ENCODE data around the gene SYNE1. TPM values are rescaled to one million over a fixed set of nuclear protein-coding genes. Genes with fewer than 3 reads are reported as not detected.

Gene SYNE1
- total RNA-seq, 1 experiment from 2014 or later: 3.0 TPM

- Histone ChIP-seq H2AFZ (ENCODE audit: low read length) (no peak overlapping the region), H3K14ac (ENCODE audit: insufficient read depth, low read length) (no peak overlapping the region), H2AK5ac (ENCODE audit: insufficient read length, low read length) (no peak overlapping the region), H2BK15ac (ENCODE audit: low read depth, low read length) (no peak overlapping the region), H3K79me2 (ENCODE audit: insufficient read depth, low read length) (no peaks in the 10 kb centered on the region), H3K56ac (ENCODE audit: insufficient read length, low read depth, low read length) (no peak overlapping the region), H4K5ac (ENCODE audit: insufficient read length, low read depth, low read length) (no peak overlapping the region), H4K20me1 (ENCODE audit: control insufficient read depth, insufficient read depth, insufficient read length) (no peaks in the 10 kb centered on the region), H3K79me1 (ENCODE audit: insufficient read depth, low read depth, low read length, poor library complexity, severe bottlenecking) (no peaks in the 10 kb centered on the region), H3K4me1 (ENCODE audit: insufficient read depth, low read length) (peaks cover 3% of the 10 kb centered on the region; the same call in 1 of the 2 replicates), H2BK20ac (ENCODE audit: low read depth, low read length, poor library complexity, severe bottlenecking) (no peak overlapping the region), H3K18ac (ENCODE audit: insufficient read length, low read depth, low read length) (no peak overlapping the region), H3K9ac (ENCODE audit: extremely low read depth, insufficient read length, low read length) (no peak overlapping the region), H3K27ac (ENCODE audit: insufficient read length, low read depth, low read length) (no peak overlapping the region), H2BK5ac (ENCODE audit: insufficient read length, low read length) (no peak overlapping the region), H2BK12ac (ENCODE audit: insufficient read length, low read depth, low read length) (no peak overlapping the region), H3K4me2 (ENCODE audit: insufficient read depth, insufficient read length, low read length) (no peak overlapping the region), H2BK120ac (ENCODE audit: low read depth, low read length, poor library complexity, severe bottlenecking) (no peak overlapping the region), H3T11ph (ENCODE audit: low read length) (no peak overlapping the region), H3K27me3 (ENCODE audit: insufficient read depth, low read length) (no peaks in the 10 kb centered on the region), H4K8ac (replicated peaks; ENCODE audit: insufficient read length, low read depth, low read length) (no peak overlapping the region), H3K4ac (ENCODE audit: low read depth, low read length) (no peak overlapping the region), H4K91ac (ENCODE audit: insufficient read length, low read depth, low read length) (no peak overlapping the region), H3K23ac (ENCODE audit: insufficient read length, low read depth, low read length) (no peak overlapping the region), H3K9me3 (ENCODE audit: control insufficient read depth, low read depth, low read length) (no peaks in the 10 kb centered on the region), H3K23me2 (ENCODE audit: insufficient read length, low read depth, low read length, poor library complexity, severe bottlenecking) (no peaks in the 10 kb centered on the region)
- H3K4me1 Mint-ChIP-seq: peaks cover 11 to 17% of the 10 kb centered on the region in 2 experiments
- DNase-seq: no peak
- no peak for TF ChIP-seq CTCF (conservative IDR thresholded peaks at IDR 0.05)
- no peak overlapping the region for H3K27ac Mint-ChIP-seq
- H3K27me3 Mint-ChIP-seq (ENCODE audit: low read depth): no peaks in the 10 kb centered on the region
- H3K4me3 Mint-ChIP-seq: no peak overlapping the region
- H3K36me3 Mint-ChIP-seq (ENCODE audit: insufficient read depth in 1 of 3, low read depth in 3 of 3): no peaks in the 10 kb centered on the region
- no CpG with 5 or more reads among the region's 6 CpGs for WGBS (ENCODE audit: extremely low coverage, insufficient read length, low lambda C conversion rate)
- no peaks in the 10 kb centered on the region for H3K9me3 Mint-ChIP-seq
These were observed 341.2 kb downstream of the SYNE1 start for GRCh38 chr6:152295920-152296319.
